NCI-H524 treated with DMSO at 0.1 percent for 48 hours (cell line): Measurements from ENCODE around the gene C6orf136.

Experiments
- DNase-seq: peaks from one replicate; lab custom pipeline; 2025; lab: John Stamatoyannopoulos, UW

Gene C6orf136

GRCh38 chr6:30615958-30616810 lies 30.7 kb upstream of the C6orf136 start:
- DNase-seq = peak; percentile 16

DNA sequence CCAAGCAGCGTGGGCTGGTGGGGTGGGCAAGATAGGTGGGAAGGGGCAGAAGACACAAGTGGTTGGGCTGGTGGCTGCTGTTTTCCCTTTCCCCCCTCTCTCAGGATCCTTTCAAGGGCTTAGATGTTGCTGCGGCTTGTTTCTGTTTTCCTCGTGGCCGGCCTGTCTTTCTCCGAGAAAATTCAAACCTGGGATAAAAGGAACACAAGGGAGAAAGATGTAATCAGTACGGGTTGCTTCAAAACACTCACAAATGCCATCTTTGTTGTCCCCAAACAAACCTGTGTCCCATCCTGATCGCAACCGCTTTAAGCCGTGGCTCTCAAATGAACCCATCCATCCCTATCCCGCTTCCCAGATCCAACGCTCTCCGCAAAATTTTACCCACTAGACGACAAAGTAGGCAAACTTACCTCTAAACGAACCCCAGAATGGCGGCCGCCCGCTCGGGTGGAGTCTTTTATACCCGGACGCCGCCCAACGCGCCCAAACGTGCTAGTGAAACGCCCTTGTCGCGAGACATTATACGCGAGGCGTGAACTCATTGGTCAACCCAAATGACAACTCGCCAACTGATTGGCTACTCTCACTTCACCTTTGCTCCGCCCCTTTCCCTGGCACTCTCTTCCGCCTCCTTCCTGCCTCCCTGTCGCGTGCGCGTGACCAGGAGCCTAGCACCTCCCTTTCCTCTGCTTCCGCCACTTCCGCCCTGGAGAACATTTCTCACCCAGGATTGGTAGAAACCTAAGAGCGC lies 29.9 kb upstream of the C6orf136 start, which contains the start of gene PPP1R10:
Gene PPP1R10, minus strand, starts transcription at position 433 of the 754 bp plus-strand sequence. CDS start 7,299 bp downstream, outside the sequence.
- peak; percentile 98 for DNase-seq

GRCh38 chr6:30617565-30618269 lies 29.2 kb upstream of the C6orf136 start, which contains the start of gene MRPS18B:
MRPS18B (plus strand) TSS chr6:30617840; CDS start chr6:30617866, 26 bp downstream.
- peak; percentile 75 for DNase-seq

GRCh38 chr6:30618270-30618797 lies 28.6 kb upstream of the C6orf136 start:
- no peak for DNase-seq

DNA sequence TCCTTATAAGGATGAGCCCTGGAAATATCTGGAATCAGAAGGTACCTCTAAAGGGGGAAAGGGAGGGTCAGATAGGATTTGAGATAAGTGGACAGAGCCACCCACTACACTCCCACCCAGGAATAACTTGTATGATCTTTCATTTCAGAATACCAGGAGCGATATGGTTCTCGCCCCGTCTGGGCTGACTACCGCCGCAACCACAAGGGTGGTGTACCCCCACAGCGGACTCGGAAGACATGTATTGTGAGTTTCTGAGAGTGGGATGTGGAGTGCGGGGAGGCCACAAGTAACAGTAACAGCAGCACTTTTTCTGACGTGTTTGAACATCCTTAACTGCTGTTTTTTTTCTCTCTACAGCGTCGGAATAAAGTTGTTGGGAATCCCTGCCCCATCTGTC lies 27.4 kb upstream of the C6orf136 start:
- no peak for DNase-seq

- DNase-seq = no peak
Observed at GRCh38 chr6:30625511-30625910, 21.4 kb upstream of the C6orf136 start.

- peak; percentile 53 for DNase-seq
Observed at GRCh38 chr6:30626484-30627366, 20.2 kb upstream of the C6orf136 start, which contains the start of gene ATAT1. ATAT1 (plus strand) TSS chr6:30626874.

GRCh38 chr6:30635834-30636233 lies 11.1 kb upstream of the C6orf136 start:
- DNase-seq = no peak

- no peak for DNase-seq
Observed at GRCh38 chr6:30640481-30640880, 6.5 kb upstream of the C6orf136 start.

DNA sequence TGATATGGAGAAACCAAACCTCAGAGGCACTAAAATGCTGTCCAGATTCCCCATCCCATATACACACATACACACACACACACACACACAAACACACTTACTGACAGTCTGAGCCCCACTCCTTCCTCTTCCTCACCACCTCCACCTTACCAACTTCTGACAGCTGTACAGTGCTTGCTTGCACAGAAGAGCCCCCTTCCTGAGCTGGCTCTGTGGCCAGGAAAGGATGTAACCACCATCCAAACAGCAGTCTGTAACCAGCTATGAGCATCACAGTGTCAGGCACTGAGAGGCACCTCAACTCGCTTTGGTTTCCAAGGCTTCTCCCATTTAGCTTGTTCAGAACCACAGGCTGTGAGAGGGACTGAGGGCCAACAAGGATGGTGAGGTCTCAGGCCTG lies 5.9 kb upstream of the C6orf136 start:
- DNase-seq = no peak

DNA sequence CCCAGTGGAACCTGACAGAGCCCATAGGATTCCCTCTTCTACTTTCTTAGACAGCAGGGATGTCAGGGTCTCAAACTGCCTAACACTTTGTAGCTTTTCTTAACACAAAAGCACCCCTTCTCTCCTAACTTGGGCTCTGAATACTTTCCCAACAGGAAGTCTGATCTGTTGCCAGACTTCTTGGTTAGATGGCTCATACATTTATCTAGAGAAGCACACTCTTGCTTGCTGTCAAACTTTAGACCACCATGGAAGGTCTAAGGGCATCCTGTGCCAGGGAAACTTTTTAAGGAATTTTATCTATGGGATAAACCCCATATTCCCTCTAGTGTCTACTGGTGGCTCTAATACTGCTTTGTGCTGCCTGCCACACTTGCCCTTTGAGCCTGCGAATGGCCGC lies 3.3 kb upstream of the C6orf136 start:
- DNase-seq = no peak

GRCh38 chr6:30644769-30645168 lies 2.2 kb upstream of the C6orf136 start:
- DNase-seq = no peak

DNA sequence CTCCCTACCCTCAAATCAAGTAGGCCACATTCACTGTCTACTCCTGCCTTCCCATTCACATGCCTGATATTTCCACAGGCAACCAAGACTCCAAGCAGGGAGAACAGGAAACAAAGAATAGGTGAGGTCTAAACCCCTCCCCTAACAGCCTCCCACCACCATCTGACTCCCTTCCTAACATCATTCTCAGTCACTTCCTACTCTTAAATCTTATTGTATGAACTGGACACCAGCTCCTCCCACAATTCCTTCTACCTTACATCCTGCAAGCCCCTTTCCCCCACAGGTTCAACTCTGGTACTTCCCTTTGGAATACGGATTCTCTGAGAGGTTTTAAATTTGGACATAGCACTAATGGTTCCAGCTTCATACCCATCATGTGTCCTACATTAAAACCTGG lies 944 bp upstream of the C6orf136 start:
- DNase-seq = no peak

GRCh38 chr6:30647242-30648116 lies 546 bp downstream of the C6orf136 start:
- peak; percentile 36 for DNase-seq

- DNase-seq = no peak
Observed at GRCh38 chr6:30651143-30651542, 4.2 kb downstream of the C6orf136 start.

DNA sequence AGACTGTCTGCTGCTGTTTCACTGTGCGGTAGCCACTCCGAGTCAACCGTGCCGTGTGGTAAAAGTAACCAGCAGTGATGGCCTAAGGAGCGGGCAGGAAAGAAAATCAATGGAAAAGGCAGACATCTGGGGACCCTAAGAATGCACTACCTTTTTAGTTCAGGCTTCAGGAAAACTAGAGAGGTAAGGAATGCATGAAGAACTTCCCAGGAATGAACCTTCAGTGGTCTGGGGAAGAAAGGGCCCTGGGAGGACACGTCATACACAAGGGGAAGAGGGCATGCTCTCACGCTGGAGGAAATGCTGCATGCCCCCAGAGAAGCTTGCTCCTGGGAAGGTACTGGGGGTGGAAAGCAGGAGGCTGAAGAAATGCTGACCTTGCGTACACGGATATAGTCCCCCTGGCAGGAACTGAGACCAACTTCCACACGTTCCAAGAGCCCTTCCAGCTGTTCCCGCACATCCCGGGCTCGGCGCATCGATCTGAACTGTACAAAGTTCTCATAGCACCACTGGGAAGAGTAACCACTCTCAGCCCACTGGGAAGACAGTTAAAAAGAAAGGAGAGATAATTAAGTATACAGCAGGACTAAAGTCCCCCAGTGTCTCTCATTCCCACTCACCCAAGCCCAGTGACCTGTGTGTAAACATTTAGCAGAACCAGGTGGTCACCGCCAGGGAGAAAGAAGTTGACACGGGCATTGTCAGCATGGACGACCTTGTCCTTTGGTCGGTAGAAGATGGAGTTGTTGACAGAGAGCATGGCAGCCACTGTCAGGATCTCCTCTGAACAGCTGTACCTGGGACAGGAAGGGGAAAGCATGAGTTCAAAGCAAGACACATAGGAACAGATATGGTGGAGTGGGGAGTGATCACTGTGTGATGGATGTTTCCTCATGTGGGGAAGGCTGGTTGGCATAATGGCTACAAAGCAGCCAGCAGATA lies 8.1 kb downstream of the C6orf136 start:
- DNase-seq = no peak

- DNase-seq = no peak
Observed at GRCh38 chr6:30655743-30656094, 8.8 kb downstream of the C6orf136 start.

- DNase-seq = no peak
Observed at GRCh38 chr6:30656513-30656912, 9.6 kb downstream of the C6orf136 start.

- DNase-seq = no peak
Observed at GRCh38 chr6:30657454-30657853, 10.5 kb downstream of the C6orf136 start.
